DMS114 treated with DMSO at 0.1 percent for 48 hours (cell line): ENCODE measurements around the gene GPR137B.

ENCODE experiments used
- DNase-seq: peaks from one replicate; lab custom pipeline; 2025; ENCODE audit not compliant: unreplicated experiment; lab: John Stamatoyannopoulos, UW

The GPR137B gene

GRCh38 chr1:236113324-236114032 lies 28.9 kb upstream of the GPR137B start:
- DNase-seq: no peak

GRCh38 chr1:236114076-236114747 lies 28.1 kb upstream of the GPR137B start:
- DNase-seq: no peak

GRCh38 chr1:236117710-236118109 lies 24.6 kb upstream of the GPR137B start:
- no peak for DNase-seq

DNA sequence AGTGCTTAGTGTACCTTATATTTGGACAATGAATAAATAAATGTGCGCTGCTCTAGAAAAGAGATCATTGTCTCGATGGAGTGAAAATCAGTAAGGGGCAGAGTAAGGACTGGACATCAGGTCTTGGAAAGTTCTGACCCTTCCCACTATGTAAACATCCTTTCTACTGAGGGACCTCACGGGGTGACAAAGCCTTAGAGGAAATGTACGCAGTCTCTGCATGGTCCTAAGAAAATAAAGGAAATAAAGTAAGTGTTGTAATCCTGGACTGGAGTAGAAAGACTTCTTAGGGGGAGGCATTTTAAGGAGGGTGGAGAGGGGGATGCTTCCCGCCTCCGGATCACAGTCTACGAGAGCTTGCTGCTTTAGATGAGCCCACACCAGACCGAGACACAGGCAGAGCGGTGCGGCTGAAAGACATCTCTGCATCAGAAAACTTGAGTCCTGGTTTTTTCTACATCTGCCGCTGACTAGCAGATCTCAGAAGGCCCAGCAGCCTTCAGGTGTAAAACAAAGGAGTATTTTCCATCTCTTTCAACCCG lies 22.3 kb upstream of the GPR137B start:
- no peak for DNase-seq

GRCh38 chr1:236120721-236121153 lies 21.6 kb upstream of the GPR137B start:
- no peak for DNase-seq

- no peak for DNase-seq
Observed at GRCh38 chr1:236122176-236122575, 20.2 kb upstream of the GPR137B start.

- no peak for DNase-seq
Observed at GRCh38 chr1:236123563-236123962, 18.8 kb upstream of the GPR137B start.

DNA sequence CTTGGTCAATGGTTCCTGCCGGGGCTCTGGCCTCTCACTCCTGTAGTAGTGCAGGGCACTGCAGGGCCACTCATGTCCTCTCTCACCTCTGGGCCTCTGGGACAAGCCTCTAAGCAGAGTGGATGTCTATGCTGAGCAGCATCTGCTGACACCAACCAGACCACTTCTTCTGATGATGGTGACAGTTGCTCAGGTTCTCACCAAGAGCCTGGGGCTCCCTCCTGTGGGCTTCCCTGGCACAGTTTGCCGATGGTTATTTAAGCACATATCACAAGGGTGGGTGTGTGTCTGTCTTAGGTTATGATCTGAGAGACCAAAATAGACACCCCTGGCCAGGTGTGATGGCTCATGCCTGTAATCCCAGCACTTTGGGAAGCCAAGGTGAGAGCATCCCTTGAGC lies 17.4 kb upstream of the GPR137B start:
- DNase-seq: peak; percentile 7

DNA sequence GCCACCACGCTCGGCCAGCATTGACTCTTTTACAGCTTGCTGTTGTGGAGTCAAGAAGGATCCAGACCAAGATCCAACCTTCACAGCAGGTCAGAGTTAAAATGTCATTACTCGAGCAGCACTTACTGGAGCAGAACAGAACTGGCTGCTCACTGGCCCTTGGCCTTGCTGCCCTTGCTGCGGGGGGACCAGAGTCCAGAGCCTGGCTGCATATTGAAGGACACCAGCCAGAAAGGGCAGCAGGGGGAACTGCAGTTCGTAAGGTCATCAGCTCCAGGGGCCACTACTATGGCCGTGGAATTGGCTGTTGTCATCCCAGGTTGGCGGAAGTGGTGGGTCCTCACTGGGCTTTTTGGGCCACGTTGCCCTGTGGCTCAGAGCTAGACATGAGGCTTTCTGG lies 15.3 kb upstream of the GPR137B start:
- no peak for DNase-seq

- DNase-seq: no peak
Observed at GRCh38 chr1:236128646-236129178, 13.6 kb upstream of the GPR137B start.

DNA sequence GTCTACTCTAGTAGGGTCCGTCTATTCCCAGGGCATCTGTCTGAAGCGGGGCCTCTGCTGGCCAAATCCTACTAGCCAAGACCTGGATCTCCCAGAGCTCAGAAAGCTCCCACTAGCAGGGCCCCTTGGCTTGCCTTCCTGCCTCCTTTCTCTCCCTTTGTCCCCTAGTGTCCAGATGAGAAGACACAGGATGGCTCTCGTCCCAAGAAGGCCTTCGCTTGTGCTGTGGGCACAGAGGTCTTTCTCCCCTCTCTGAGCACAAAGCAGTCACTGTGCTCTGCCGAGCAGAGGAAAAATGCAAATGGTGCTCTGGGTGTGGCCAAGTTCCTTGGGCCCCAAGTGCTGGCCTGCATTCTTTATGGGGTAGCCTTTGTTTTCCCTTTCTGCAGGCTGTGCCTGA lies 13.0 kb upstream of the GPR137B start:
- no peak for DNase-seq

GRCh38 chr1:236130372-236130771 lies 12.0 kb upstream of the GPR137B start:
- DNase-seq: no peak

DNA sequence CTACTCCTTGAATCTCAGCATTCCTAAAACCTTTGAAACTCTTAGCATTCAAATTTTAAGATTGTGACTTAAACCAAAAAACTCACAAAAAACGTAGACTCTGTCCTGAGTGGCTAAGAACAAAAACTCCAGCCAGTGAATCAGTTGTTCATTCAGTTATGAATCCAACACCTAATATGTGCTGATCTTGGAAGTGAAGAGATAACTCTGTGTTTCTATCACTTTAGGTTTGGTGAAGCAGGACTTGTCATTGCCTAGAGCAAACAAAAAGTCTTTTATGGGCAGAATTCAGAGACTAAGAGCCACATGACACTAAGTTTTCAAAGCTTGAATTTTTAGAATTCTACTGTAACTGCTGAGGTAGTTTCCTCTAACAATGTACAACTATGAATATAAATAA lies 10.4 kb upstream of the GPR137B start:
- no peak for DNase-seq

GRCh38 chr1:236132420-236133046 lies 9.8 kb upstream of the GPR137B start:
- no peak for DNase-seq

DNA sequence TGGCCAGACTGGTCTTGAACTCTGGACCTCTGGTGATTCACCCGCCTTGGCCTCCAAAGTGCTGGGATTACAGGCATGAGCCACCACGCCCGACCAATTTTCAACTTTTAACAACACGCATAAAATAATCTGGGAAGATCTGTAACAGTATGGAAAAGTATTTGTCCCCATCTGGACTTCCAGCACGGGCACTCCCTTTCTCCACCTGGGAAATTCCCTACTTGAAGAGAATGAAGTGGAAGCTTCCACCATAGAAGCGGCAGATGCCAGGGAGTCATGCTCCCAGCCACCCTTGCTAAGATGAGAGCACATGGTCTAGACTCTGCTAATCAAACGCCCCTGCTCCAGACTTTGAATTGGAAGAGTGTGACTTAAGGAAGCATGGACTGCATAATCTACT lies 9.0 kb upstream of the GPR137B start:
- DNase-seq: no peak

DNA sequence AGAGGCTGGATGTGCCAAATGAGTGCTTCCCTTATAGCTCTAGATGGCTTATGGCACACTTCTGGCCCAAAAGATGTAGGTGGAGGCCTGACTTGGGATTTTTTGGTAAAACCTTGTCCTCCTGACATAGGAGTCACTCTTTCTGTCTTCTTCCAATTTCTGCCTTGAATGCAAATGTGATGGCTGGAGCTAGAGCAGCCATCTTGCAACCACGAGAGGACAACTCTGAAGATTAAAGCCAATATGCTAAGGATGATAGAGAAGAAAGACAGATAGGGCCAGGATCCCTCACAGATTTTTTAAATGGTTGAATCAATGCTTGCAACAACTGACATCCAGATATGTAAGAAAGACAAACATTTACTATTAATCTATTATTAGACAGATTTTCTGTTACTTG lies 8.5 kb upstream of the GPR137B start:
- DNase-seq: no peak

GRCh38 chr1:236137285-236137852 lies 5.0 kb upstream of the GPR137B start:
- DNase-seq: no peak

- no peak for DNase-seq
Observed at GRCh38 chr1:236139495-236139894, 2.8 kb upstream of the GPR137B start.

- no peak for DNase-seq
Observed at GRCh38 chr1:236140705-236141446, 1.5 kb upstream of the GPR137B start.

GRCh38 chr1:236141447-236142252 lies 689 bp upstream of the GPR137B start:
- no peak for DNase-seq
